Smooth muscle cell (in vitro differentiated cells): ENCODE data around the gene CEP95. TPM values are rescaled to one million over a fixed set of nuclear protein-coding genes. Genes with fewer than 3 reads are reported as not detected.

Experiments
- DNase-seq: peaks from one replicate; lab custom pipeline; 2025; ENCODE audit not compliant: unreplicated experiment; lab: John Stamatoyannopoulos, UW
- H2AFZ ChIP-seq: fragments of 200-600 bp; sonication (generic); 2 replicates; pipeline ENCODE4 v1.6.0; 2016; ENCODE audit warnings: antibody characterized with exemption, low read depth, mild to moderate bottlenecking
- H3F3A ChIP-seq: fragments of 200-600 bp; sonication (generic); 2 replicates; pipeline ENCODE4 v1.6.0; 2017; ENCODE audit warnings: antibody characterized with exemption, low read depth
- H3K27ac ChIP-seq: fragments of 200-600 bp; sonication (generic); 2 replicates; pipeline ENCODE4 v1.5.1; 2016; ENCODE audit warnings: low read depth, mild to moderate bottlenecking
- H3K27me3 ChIP-seq: fragments of 200-600 bp; sonication (generic); 2 replicates; pipeline ENCODE4 v1.6.1; 2016; ENCODE audit warnings: low read depth, mild to moderate bottlenecking
- H3K36me3 ChIP-seq: fragments of 200-600 bp; sonication (generic); 2 replicates; pipeline ENCODE4 v1.5.1; 2016; ENCODE audit warnings: low read depth
- H3K4me1 ChIP-seq: fragments of 200-600 bp; sonication (generic); 2 replicates; pipeline ENCODE4 v1.5.1; 2016; ENCODE audit warnings: low read depth
- H3K4me2 ChIP-seq: fragments of 200-600 bp; sonication (generic); 2 replicates; pipeline ENCODE4 v1.6.0; 2016; ENCODE audit warnings: mild to moderate bottlenecking
- H3K4me3 ChIP-seq: fragments of 200-600 bp; sonication (generic); 2 replicates; pipeline ENCODE4 v1.5.1; 2016; ENCODE audit warnings: mild to moderate bottlenecking
- H3K79me2 ChIP-seq: fragments of 200-600 bp; sonication (generic); 2 replicates; pipeline ENCODE4 v1.6.0; 2016; ENCODE audit warnings: low read depth, mild to moderate bottlenecking
- H3K9ac ChIP-seq: fragments of 200-600 bp; sonication (generic); 2 replicates; pipeline ENCODE4 v1.6.0; 2016; ENCODE audit warnings: low read depth
- H3K9me3 ChIP-seq: fragments of 200-600 bp; sonication (generic); replicated peaks from 2 replicates; pipeline ENCODE4 v1.5.1; 2016; ENCODE audit warnings: low read depth
- H4K20me1 ChIP-seq: fragments of 200-600 bp; sonication (generic); 2 replicates; pipeline ENCODE4 v1.6.0; 2016; ENCODE audit warnings: low read depth
- CTCF ChIP-seq: fragments of 200-600 bp; sonication (generic); IDR thresholded peaks from 2 replicates; pipeline ENCODE4 v1.5.1; 2017; ENCODE audit warnings: borderline replicate concordance, mild to moderate bottlenecking, antibody characterized with exemption; ENCODE audit not compliant: insufficient read depth, poor library complexity, severe bottlenecking
- WGBS: methylation state at CpG from one replicate; pipeline ENCODE4 v1.1.7; 2016; ENCODE audit warnings: low lambda C conversion rate; 5-methylcytosine and 5-hydroxymethylcytosine counted together
- polyA plus RNA-seq: library from polyadenylated mRNA; unstranded; fragments of >200 nt; fragmentation: Nextera tagmentation; extraction: Ambion mirVana; gene quantifications from 2 replicates; pipeline ENCODE4 v1.2.1, GENCODE V29; 2016
- total RNA-seq: library from RNA; depleted of rRNA; stranded (reverse); fragments of >200 nt; gene quantifications from 2 replicates; pipeline ENCODE4 v1.2.3, GENCODE V29; 2014

The CEP95 gene
- total and polyA plus RNA-seq, 2 experiments from 2014 or later, result 21.3 to 55.4 TPM

- 97% methylated on average over 6 of the region's 6 CpGs for WGBS
- Histone ChIP-seq H3F3A (peaks cover 5% of the 10 kb centered on the region), H3K27me3 (no peaks in the 10 kb centered on the region), H2AFZ (no peak overlapping the region), H3K9me3 (no peaks in the 10 kb centered on the region), H3K36me3 (peaks cover 28% of the 10 kb centered on the region), H3K27ac (no peak overlapping the region), H3K79me2 (peaks cover 11% of the 10 kb centered on the region), H3K4me2 (no peak overlapping the region), H4K20me1 (peaks cover 35% of the 10 kb centered on the region), H3K4me3 (no peak overlapping the region), H3K4me1 (no peaks in the 10 kb centered on the region), H3K9ac (no peak overlapping the region)
- DNase-seq, result no peak
- no peak for TF ChIP-seq CTCF
Measured at GRCh38 chr17:64519601-64520000, 12.8 kb downstream of the CEP95 start.

GRCh38 chr17:64520359-64520758, 13.6 kb downstream of the CEP95 start:
- Histone ChIP-seq H4K20me1 (peaks cover 30% of the 10 kb centered on the region), H3K4me1 (no peaks in the 10 kb centered on the region), H3K9me3 (no peaks in the 10 kb centered on the region), H3K4me3 (no peak overlapping the region), H3K4me2 (no peak overlapping the region), H3K36me3 (peaks cover 27% of the 10 kb centered on the region), H3F3A (peaks cover 5% of the 10 kb centered on the region), H3K27me3 (no peaks in the 10 kb centered on the region), H3K9ac (no peak overlapping the region), H2AFZ (no peak overlapping the region), H3K79me2 (peaks cover 11% of the 10 kb centered on the region), H3K27ac (no peak overlapping the region)
- TF ChIP-seq CTCF, result no peak
- no peak for DNase-seq
- WGBS, result 99% methylated on average over 6 of the region's 6 CpGs

- Histone ChIP-seq H3F3A (peaks cover 35% of the 10 kb centered on the region), H3K4me1 (no peaks in the 10 kb centered on the region), H3K27me3 (no peaks in the 10 kb centered on the region), H3K4me2 (no peak overlapping the region), H4K20me1 (peaks cover 9% of the 10 kb centered on the region), H3K9ac (no peak overlapping the region), H2AFZ (no peak overlapping the region), H3K36me3 (peaks cover 46% of the 10 kb centered on the region), H3K9me3 (no peaks in the 10 kb centered on the region), H3K4me3 (no peak overlapping the region), H3K27ac (no peak overlapping the region), H3K79me2 (no peaks in the 10 kb centered on the region)
- TF ChIP-seq CTCF, result no peak
- no peak for DNase-seq
- 93% methylated on average over 2 of the region's 2 CpGs for WGBS
Measured at GRCh38 chr17:64527914-64528313, 21.1 kb downstream of the CEP95 start.

GRCh38 chr17:64529221-64529620, 22.4 kb downstream of the CEP95 start:
- no peak overlapping the region for H3K4me3 ChIP-seq
- WGBS, result 96% methylated on average over 5 of the region's 5 CpGs
- DNase-seq, result no peak
- no peak overlapping the region for H3K4me2 ChIP-seq
- no peaks in the 10 kb centered on the region for H3K9me3 ChIP-seq
- no peak overlapping the region for H3K9ac ChIP-seq
- H2AFZ ChIP-seq, result no peak overlapping the region
- peaks cover 7% of the 10 kb centered on the region for H4K20me1 ChIP-seq
- H3K27me3 ChIP-seq, result no peaks in the 10 kb centered on the region
- TF ChIP-seq CTCF, result no peak
- no peaks in the 10 kb centered on the region for H3K4me1 ChIP-seq
- no peaks in the 10 kb centered on the region for H3K79me2 ChIP-seq
- H3K36me3 ChIP-seq, result peaks cover 36% of the 10 kb centered on the region
- peaks cover 32% of the 10 kb centered on the region for H3F3A ChIP-seq
- no peak overlapping the region for H3K27ac ChIP-seq
